ENCODE data around the gene UBC.

Gene UBC

DNA sequence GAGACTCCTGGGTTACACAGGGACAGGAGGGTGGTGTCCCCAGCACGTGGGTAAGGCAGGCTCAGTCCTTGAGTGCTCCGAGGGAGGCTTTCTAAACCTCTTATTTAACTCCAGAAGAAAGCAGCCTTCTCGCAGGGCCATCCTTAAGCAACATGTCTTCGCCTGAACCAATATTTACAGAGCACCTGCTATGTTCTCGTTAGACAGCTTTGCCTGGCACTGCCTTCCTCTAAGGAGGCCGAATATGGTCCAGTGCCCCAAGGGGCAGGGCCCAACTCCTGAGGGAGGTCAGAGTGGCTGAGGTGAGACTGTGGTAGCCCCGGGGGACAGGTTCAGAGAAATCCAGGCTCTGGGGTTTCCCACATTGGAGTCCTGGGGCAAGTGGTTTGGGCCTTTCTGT lies 48.7 kb downstream of the UBC start:
- DNase-seq (ENCODE audit: low read depth, low spot score): no peak

GRCh38 chr12:124864326-124864752 lies 50.1 kb downstream of the UBC start:
- DNase-seq (ENCODE audit: low read depth, low spot score): no peak

DNA sequence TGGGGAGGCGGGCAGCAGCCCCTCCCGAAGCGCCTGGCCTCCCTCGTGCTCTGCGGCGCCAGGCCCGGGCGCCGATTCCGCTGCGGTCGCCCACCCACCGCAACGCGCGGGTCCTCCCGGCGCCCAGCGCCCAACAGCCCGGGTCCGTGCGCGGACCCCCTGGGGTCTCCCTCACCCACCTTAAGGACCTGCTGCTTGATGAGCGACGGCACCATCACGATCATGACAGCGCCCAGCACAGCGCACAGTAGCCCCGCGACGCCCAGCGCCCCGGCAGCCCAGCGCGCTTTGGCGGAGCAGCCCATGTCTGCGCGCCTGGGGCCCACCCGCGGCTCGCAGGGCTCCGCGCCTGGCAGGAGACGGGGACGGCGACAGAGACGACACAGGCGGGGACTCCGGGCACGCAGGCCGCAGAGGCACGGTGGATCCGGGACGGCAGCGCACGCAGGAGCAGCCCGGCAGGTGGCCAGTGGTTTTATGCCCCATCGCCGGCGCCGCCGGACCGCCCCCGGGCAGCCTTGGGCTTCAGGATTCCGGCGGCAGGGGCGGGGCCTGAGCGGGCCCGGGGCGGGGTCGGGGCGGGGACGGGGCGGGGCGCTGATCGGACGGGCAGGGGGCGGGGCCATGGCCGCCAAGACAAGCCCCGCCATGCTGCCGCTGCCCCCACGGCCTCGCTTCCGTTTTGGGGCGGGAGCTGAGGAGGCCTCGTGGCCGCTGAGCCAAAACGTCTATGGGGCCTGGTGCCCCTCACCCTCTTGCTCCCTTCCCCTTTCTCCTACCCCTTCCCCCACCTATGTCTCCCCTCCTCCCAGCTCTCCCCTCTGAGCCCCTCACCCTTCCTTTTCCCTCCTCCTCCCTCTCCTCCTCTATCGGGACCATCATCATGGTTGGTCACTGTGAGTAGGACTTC lies 50.8 kb downstream of the UBC start, which contains the start of gene SCARB1:
Gene SCARB1, minus strand, starts transcription at position 449 of the 910 bp plus-strand sequence. Its CDS starts 144 bp downstream, at position 305.
- DNase-seq (ENCODE audit: low read depth, low spot score): peak; percentile 91

DNA sequence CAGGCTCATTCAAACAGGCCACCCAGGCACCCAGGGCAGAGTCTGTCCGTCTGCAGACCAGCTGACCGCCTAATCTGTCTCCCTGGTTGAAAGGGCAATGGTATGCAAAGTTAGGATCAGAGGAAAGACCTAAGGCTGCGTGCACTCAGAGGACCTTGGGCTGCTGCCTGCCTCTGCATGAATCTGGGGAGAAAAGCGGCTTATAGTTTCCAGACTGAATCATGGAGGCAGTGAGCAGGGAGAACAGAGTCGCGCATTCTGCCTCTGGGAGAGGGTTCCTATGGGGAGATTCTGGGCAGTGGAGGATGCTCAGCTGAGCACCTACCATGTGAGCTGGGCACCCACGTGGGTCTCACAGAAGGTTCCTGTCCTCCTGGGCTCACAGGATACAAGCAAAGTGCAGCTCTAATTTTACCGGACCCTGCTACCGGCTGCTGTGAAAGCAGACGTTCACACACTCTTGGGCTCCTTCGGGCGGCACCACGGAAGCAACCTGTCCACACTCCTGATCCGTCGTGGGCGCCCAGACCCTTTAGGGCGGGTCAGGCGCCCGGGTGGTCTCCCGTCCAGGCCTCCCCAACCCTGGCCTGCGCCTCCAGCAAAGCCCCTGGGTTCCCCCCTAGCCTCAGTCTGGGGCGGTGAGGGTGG lies 51.6 kb downstream of the UBC start:
- DNase-seq (ENCODE audit: low read depth, low spot score): peak; percentile 44

DNA sequence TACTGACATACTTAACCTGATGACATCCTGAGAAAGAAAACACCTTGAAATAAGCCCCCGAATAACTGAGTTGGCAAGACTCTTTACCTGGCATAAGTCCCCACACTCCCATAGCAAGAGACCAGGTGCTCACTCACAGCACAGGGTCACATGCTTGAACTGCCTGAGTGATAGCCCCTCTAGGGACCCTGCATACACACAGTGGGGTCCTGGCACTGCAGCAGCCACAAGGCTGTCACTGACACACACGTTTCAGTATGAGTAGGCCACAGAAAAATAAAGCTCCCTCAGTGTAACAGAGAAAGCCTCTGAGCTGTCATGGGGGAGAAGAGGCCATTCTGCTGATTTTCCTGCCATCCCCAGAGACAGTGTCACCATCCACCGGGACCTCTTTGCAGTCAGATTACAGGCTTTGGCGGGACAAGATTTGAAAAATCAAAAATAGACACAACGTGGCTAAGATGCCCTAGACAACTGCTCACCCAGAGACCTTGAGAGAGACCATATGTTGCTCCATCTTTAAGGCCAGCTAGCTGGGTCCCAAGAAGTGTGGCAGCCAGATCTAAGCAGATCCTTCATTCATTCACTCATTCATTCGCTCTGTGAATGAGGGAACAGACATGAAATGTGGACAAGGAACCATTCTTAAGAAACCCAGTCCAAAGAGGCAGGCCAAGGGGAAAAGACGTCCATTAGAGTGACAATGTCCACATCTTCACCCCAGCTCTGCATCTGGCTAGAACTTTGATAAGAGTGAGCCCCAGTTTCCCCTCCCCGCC lies 52.4 kb downstream of the UBC start:
- DNase-seq (ENCODE audit: low read depth, low spot score): no peak
